ENCODE results near the gene ARHGEF11.

Gene ARHGEF11

GRCh38 chr1:156958247-156958714 is 87.3 kb downstream of the ARHGEF11 start:
- TF ChIP-seq CTCF (IDR thresholded peaks at IDR 0.05; ENCODE audit: extremely low read depth, missing control alignments): no peak
- no peak for DNase-seq (ENCODE audit: low spot score)

- TF ChIP-seq CTCF (IDR thresholded peaks at IDR 0.05; ENCODE audit: extremely low read depth, missing control alignments): no peak
- no peak for DNase-seq (ENCODE audit: low spot score)
Observed at GRCh38 chr1:156957634-156958033, 87.9 kb downstream of the ARHGEF11 start.

GRCh38 chr1:156956333-156956732 is 89.2 kb downstream of the ARHGEF11 start:
- no peak for DNase-seq (ENCODE audit: low spot score)
- TF ChIP-seq CTCF (IDR thresholded peaks at IDR 0.05; ENCODE audit: extremely low read depth, missing control alignments): no peak

- DNase-seq (ENCODE audit: low spot score): no peak
Observed at GRCh38 chr1:156953571-156953970, 92.0 kb downstream of the ARHGEF11 start.

GRCh38 chr1:156951371-156951770 is 94.2 kb downstream of the ARHGEF11 start:
- TF ChIP-seq CTCF (IDR thresholded peaks at IDR 0.05; ENCODE audit: extremely low read depth, missing control alignments): no peak
- DNase-seq (ENCODE audit: low spot score): no peak

More at GRCh38 chr1:156953571-156953970, 92.0 kb downstream of the ARHGEF11 start:
- no peak for TF ChIP-seq CTCF (IDR thresholded peaks at IDR 0.05; ENCODE audit: extremely low read depth, missing control alignments)

GRCh38 chr1:156949127-156949526 is 96.4 kb downstream of the ARHGEF11 start:
- DNase-seq (ENCODE audit: low spot score): no peak
- no peak for TF ChIP-seq CTCF (IDR thresholded peaks at IDR 0.05; ENCODE audit: extremely low read depth, missing control alignments)

GRCh38 chr1:156948708-156949107 is 96.8 kb downstream of the ARHGEF11 start:
- DNase-seq (ENCODE audit: low spot score): no peak

More at GRCh38 chr1:156948708-156949107, 96.8 kb downstream of the ARHGEF11 start:
- no peak for TF ChIP-seq CTCF (IDR thresholded peaks at IDR 0.05; ENCODE audit: extremely low read depth, missing control alignments)
